ENCODE measurements around the gene HEPHL1. TPM values are rescaled to one million over a fixed set of nuclear protein-coding genes. Genes with fewer than 3 reads are reported as not detected.
"Not testable (repeated sequence)": the region's sequence is repeated elsewhere in the genome, so short reads cannot be mapped to it uniquely, and the experiment has no call there.

The HEPHL1 gene, protein sequence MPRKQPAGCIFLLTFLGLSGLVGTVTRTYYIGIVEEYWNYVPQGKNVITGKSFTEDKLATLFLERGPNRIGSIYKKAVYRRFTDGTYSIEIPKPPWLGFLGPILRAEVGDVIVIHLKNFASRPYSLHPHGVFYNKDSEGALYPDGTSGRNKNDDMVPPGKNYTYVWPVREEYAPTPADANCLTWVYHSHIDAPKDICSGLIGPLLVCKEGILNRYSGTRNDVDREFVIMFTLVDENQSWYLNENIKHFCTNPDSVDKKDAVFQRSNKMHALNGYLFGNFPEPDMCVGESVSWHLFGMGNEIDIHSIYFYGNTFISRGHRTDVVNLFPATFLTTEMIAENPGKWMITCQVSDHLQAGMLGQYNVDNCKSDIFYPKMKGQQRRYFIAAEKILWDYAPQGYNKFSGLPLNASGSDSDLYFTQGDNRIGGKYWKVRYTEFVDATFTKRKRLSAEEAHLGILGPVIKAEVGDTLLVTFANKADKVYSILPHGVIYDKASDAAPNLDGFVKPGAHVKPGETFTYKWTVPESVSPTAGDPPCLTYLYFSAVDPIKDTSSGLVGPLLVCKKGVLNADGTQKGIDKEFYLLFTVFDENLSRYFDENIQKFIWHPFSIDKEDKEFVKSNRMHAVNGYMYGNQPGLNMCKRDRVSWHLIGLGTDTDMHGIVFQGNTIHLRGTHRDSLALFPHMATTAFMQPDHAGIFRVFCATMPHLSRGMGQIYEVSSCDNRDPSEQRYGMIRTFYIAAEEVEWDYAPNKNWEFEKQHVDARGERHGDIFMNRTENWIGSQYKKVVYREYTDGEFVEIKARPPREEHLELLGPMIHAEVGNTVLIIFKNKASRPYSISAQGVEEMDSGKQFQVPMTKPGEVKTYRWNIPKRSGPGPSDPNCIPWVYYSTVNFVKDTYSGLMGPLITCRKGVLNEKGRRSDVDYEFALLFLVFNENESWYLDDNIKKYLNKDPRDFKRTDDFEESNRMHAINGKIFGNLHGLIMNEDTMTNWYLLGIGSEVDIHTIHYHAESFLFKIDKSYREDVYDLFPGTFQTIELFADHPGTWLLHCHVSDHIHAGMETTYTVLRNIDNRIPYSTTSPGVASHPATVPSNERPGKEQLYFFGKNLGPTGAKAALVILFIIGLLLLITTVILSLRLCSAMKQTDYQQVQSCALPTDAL
- total RNA-seq: not detected in 2 replicates

DNA sequence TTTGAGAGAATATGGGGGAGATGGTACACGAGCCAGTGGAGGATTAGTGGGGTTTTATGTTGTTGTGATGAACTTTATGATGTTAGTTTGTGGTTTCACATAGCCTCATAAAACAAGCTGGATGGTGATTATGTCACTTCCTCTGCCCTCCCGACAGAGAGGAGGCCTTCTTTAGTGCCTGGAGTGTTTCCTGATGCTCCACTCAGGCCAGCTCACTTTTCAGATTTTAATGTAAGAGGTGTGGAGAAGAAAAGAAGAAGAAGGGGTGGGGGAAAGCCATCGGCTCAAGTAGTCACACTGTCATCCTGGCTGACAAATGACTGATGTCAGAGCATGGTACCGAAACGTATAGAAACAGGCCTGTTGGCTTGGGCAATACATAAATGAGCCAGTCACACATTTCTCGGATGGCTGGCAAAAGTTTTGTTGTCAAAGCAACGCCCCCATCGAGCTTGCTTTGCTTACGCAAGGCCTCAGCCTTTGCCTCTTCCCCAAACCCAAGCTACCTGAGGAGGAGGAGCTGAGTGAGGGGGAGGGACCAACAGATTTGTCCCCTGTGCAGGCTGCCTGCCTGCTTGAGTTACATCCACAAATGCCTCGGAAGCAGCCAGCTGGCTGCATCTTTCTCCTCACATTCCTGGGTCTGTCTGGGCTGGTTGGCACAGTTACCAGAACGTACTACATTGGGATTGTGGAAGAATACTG lies at the start of gene HEPHL1:
HEPHL1 (plus strand) TSS at position 578 of the 705 bp plus-strand sequence; CDS start at position 593, 15 bp downstream.
- DNase-seq (ENCODE audit: extremely low read depth, low read depth, low spot score): no peak

DNA sequence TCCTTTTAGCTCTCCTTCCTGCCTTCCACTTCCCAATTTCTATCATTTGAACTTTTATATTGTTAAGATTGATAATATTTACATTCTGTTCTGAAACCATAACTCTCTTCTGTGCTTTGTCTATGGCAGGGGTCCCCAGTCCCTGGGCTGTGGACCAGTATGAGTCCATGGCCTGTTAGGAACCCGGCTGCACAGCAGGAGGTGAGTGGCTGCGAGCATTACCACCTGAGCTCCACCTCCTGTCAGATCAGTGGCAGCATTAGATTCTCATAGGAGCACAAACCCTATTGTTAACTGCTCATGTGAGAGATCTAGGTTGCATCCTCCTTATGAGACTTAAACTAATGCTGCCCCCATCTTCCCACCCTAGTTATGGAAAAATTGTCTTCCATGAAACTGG lies 48.4 kb upstream of the HEPHL1 start:
- DNase-seq (ENCODE audit: extremely low read depth, low read depth, low spot score): no peak

DNA sequence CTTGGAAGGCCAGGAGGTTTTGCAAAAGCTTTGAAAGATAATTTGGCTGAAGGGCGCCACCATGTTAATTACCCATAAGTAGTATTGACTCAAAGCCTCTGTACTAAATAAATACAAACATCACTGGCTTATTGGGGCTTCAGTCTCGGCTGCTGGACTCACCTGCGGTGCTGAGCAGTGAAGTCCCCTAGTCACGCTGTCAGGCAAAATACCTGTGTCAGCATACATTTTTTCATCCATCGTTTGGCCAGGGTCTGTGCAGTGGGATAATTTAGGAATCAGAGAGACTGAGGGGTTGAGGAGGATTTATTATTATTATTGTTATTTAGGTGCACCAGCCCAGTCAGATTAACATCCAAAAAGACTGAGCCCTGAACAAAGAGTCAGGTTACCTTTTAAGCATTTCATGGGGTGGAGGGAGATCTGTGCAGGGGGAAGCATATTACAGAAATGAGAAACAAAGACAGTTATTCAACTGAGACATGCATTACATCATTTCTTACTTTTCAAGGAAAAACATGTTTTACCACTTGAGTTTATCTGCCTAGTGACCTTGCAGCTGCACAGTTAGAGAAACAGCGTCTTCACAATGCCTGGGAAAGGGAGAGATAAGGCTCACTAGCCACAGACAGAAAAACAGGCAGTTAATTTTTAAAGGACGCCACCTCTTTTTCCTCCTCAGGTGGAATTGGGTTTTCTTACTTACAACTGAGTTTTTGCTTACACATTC lies 47.7 kb upstream of the HEPHL1 start:
- DNase-seq (ENCODE audit: extremely low read depth, low read depth, low spot score): not testable (repeated sequence)

DNA sequence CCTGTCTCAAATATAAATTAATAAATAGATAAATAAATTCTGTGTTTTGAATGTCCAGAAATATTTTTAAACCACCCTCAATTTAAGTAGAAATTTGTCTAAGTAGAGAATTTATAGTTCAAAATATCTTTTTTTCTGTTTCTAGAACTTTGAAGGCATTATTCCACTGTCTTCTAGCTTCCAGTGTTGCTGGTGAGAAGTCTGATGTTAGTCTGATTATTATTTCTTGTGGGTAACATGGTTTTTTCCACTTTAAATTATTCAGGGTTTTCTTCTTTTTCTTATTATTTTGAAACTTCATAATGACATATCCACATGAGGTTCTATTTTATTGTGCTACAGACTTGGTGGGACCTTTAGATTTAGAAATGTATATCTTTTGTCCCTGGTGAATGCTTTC lies 46.4 kb upstream of the HEPHL1 start:
- no peak for DNase-seq (ENCODE audit: extremely low read depth, low read depth, low spot score)

- not testable (repeated sequence) for DNase-seq (ENCODE audit: extremely low read depth, low read depth, low spot score)
These were observed 44.4 kb upstream of the HEPHL1 start for GRCh38 chr11:93976577-93977254.

- DNase-seq (ENCODE audit: extremely low read depth, low read depth, low spot score): no peak
These were observed 37.5 kb upstream of the HEPHL1 start for GRCh38 chr11:93983542-93984195.

- DNase-seq (ENCODE audit: extremely low read depth, low read depth, low spot score): no peak
These were observed 37.0 kb upstream of the HEPHL1 start for GRCh38 chr11:93984196-93984567.

- no peak for DNase-seq (ENCODE audit: extremely low read depth, low read depth, low spot score)
These were observed 36.2 kb upstream of the HEPHL1 start for GRCh38 chr11:93984936-93985335.

- DNase-seq (ENCODE audit: extremely low read depth, low read depth, low spot score): no peak
These were observed 34.4 kb upstream of the HEPHL1 start for GRCh38 chr11:93986716-93987115.

DNA sequence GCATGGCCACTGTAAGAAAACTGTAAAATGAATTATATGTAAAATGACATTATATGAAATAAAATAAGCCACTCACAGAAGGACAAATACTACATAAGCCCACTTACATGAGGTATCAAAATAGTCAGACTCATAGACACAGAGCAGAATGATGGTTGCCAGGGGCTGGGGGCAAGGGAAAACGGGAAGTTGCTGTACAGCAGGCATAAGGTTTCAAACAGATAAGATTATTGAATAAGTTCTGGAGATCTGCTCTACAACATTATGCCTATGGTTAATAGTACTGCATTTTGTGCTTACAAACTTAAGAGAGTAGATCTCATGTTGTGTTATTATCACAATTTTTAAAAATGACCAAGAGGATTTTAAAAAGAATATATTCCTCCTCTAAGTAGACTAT lies 32.7 kb upstream of the HEPHL1 start:
- DNase-seq (ENCODE audit: extremely low read depth, low read depth, low spot score): no peak

DNA sequence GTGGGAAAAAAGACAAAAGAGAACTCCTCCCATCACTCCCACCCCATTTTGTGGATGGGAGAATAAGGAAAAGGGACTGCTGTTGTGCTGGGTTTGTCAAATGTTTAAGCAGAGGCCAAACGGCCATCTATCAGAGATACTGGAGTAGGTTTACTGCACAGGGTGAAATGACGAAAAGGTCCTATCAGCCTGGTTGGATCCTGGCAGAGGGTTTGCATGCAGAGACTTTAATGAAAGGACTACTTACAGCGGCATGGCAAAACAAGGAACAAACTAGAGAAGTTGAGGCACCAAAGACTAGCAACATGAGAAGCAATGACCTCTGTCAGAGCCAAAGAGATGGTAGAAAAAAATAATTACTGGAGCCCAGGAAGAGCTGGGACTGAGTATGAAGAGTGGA lies 32.2 kb upstream of the HEPHL1 start:
- no peak for DNase-seq (ENCODE audit: extremely low read depth, low read depth, low spot score)

DNA sequence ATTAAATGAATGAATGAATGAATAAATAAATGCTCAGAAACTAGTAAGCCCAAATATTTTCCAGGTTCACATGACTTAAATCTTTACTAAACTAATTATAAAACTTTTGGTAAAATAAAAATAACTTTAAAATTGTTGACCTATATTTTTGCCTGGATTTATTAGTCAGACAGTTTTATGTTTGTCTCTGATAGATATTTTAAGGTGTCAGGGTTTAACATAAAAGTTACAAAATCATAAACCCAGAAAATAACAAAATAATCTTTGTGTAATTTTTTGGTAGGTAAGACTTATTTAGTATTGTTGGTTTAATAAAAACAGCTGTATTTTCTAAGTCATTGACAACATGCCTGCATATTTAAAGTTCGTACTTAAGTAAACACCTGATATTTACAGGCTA lies 27.4 kb upstream of the HEPHL1 start:
- DNase-seq (ENCODE audit: extremely low read depth, low read depth, low spot score): no peak

DNA sequence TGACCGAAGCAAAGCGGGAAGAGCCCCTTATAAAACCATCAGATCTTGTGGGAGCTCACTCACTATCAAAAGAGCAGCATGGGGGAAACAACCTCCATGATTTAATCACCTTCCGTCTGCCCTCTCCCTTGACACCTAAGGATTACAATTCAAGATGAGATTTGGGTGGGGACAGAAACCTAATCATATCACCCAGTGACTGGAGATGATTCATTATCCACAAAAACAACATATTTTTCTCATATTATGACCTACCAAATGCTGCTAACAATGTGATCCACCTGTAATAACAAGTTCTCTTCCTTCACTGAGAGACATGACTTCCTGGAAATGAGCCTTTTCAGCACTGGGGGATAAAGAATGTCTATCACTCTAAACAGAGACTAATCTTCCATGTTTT lies 23.4 kb upstream of the HEPHL1 start:
- no peak for DNase-seq (ENCODE audit: extremely low read depth, low read depth, low spot score)

- DNase-seq (ENCODE audit: extremely low read depth, low read depth, low spot score): no peak
These were observed 20.5 kb upstream of the HEPHL1 start for GRCh38 chr11:94000659-94001058.

DNA sequence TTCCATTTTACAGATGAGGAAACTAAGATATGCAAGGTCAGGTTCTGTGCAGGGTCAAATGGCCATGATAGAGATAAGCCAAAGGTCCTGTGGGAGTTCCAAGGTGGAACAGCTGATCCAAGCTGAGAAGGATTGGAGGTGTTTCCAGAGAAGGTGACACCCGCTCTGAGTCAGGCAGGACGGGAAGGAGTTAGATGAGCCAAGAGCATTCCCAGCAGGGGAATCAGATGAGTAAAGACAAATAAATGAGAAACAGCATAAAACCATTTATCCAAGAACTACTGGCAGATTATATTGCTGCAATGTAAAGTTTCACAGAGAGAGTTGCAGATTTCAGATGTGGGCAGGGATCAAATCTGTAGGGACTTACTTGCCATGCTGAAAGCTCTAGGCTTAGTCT lies 18.9 kb upstream of the HEPHL1 start:
- DNase-seq (ENCODE audit: extremely low read depth, low read depth, low spot score): no peak

DNA sequence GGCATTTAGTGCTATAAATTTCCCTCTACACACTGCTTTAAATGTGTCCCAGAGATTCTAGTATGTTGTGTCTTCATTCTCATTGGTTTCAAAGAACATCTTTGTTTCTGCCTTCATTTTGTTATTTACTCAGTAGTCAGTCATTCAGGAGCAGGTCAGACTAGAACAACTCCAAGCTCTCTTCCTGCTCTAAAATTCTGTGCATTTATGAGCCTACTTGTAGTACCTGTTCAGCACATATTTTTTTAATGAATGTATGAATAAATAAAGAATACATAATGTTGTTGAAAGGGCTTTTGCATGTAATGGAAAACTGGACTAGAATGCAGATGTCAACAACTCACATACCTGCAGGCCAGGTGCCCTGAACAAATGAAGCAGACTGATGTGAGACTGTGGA lies 13.7 kb upstream of the HEPHL1 start:
- DNase-seq (ENCODE audit: extremely low read depth, low read depth, low spot score): no peak

DNA sequence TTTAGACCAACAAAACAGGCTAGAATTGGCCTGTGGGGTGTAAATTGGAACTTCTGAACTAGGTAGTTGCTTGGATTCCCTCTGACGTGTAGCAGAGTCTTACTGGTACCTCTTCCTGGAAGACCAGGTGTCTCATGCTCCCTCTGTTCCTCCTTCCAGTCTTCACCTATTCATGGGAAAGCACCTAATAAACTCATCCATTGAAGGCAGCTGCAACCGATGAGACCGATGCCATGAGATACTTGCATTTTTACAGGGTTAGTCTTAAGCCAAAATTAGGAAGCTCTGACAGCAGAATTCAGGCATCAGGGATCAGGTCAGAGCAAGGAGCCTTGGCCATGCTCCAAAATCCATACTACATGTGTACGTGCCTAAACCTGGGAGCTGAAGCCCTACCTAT lies 13.2 kb upstream of the HEPHL1 start:
- DNase-seq (ENCODE audit: extremely low read depth, low read depth, low spot score): no peak

GRCh38 chr11:94010136-94010535 lies 11.0 kb upstream of the HEPHL1 start:
- DNase-seq (ENCODE audit: extremely low read depth, low read depth, low spot score): no peak

DNA sequence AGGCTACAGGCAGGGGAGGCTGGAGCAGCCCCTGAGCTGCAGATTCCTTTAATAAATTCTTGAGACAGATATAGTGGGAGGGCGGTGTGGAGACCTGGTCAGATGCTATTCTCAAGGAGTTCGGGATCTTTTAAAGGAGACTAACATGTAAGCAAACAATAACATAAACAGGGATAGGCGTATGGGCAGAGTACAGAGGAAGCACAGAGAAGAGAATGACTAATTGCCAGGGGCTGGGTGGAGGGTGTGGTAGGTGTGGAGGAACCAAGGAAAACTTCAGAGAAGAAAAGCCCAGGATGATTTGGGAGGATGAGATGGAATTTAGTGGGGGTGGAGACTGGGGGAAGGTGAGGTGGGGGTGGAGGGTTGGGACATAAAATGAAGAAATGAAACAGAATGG lies 9.7 kb upstream of the HEPHL1 start:
- DNase-seq (ENCODE audit: extremely low read depth, low read depth, low spot score): no peak

Measured in glomerular endothelial cell (primary cell).